ENCODE results near the gene ZDHHC14.
A peak's percentile ranks its signal among the peaks of the same experiment; 100 is the strongest.
"Not testable (repeated sequence)": the region's sequence is repeated elsewhere in the genome, so short reads cannot be mapped to it uniquely, and the experiment has no call there.

Gene ZDHHC14

GRCh38 chr6:157368359-157369049, 12.5 kb upstream of the ZDHHC14 start:
- Mint-ChIP-seq H3K27ac (no peak overlapping the region), H3K9me3 (no peaks in the 10 kb centered on the region), H3K27me3 (peaks cover 11% of the 10 kb centered on the region), H3K4me3 (peak overlapping the region; percentile 5), H3K36me3 (no peaks in the 10 kb centered on the region), H3K4me1 (peaks cover 14% of the 10 kb centered on the region)
- DNase-seq (ENCODE audit: low spot score in 2 of 2) (no peak), ATAC-seq (ENCODE audit: low read depth) (no peak)

- H3K9me3 Mint-ChIP-seq: no peaks in the 10 kb centered on the region
- H3K4me3 Mint-ChIP-seq: no peak overlapping the region
- H3K27ac Mint-ChIP-seq: no peak overlapping the region
- peaks cover 8% of the 10 kb centered on the region for H3K27me3 Mint-ChIP-seq
- H3K36me3 Mint-ChIP-seq: no peaks in the 10 kb centered on the region
- DNase-seq (ENCODE audit: low spot score in 2 of 2): no peak
- H3K4me1 Mint-ChIP-seq: peaks cover 14% of the 10 kb centered on the region
- no peak for ATAC-seq (ENCODE audit: low read depth)
These were observed 10.2 kb upstream of the ZDHHC14 start for GRCh38 chr6:157370755-157371154.

GRCh38 chr6:157372501-157373280, 8.3 kb upstream of the ZDHHC14 start:
- Mint-ChIP-seq H3K36me3 (peaks cover 3% of the 10 kb centered on the region), H3K27me3 (peaks cover 5% of the 10 kb centered on the region), H3K9me3 (no peaks in the 10 kb centered on the region), H3K27ac (no peak overlapping the region), H3K4me3 (no peak overlapping the region), H3K4me1 (peaks cover 22% of the 10 kb centered on the region)
- no peak for DNase-seq (ENCODE audit: low spot score in 2 of 2)
- ATAC-seq (ENCODE audit: low read depth): no peak

- Mint-ChIP-seq H3K4me3 (no peak overlapping the region), H3K27ac (no peak overlapping the region), H3K36me3 (peaks cover 3% of the 10 kb centered on the region), H3K4me1 (peaks cover 14% of the 10 kb centered on the region), H3K9me3 (no peaks in the 10 kb centered on the region), H3K27me3 (peaks cover 1% of the 10 kb centered on the region)
- ATAC-seq (ENCODE audit: low read depth) (no peak), DNase-seq (ENCODE audit: low spot score in 2 of 2) (no peak)
These were observed 6.0 kb upstream of the ZDHHC14 start for GRCh38 chr6:157374889-157375443.

DNA sequence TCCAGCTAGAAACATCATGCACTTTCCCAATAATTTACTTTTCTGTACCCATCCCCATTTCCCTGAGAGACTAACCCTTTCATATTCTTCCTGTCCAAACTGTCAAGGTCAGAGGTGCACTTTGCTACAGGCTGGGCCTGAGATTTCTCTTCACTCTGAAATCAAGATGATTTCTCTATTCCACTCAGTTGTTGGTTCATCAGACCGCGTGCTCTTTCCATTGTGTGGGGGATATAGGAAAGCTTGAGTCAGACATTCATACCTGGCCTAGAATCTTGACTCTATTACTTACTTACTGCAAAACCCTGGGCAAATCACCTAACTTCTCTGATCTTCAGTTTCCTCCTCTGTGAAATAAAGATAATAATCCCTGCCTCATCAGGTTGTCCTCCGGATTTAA, 4.7 kb upstream of the ZDHHC14 start:
- Mint-ChIP-seq H3K4me1 (peaks cover 14% of the 10 kb centered on the region), H3K36me3 (peaks cover 3% of the 10 kb centered on the region), H3K27ac (no peak overlapping the region)

DNA sequence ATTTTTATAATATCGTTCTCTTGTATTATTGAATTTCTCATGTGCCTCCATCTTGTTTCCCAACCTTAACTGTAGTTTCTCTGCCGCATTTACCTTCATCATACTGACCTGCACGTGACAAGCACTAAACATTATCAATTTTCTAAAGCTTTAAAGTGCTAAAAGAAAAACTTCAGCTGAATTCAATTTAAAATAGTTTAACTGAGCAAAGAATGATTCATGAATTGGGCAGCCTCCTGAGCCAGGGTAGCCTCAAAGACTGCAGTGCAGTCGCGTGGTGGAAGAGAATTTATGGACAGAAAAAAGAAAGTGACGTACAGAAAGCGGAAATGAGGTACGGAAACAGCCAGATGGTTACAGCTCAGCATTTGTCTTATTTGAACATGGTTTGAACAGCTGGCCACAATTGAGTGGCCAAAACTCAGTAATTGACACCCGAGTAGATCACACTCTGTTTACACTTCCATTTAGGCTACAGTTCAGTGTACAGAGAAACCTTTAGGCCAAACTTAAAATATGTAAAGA, 4.2 kb upstream of the ZDHHC14 start:
- Mint-ChIP-seq H3K27me3 (no peaks in the 10 kb centered on the region), H3K36me3 (peaks cover 3% of the 10 kb centered on the region), H3K27ac (no peak overlapping the region), H3K4me1 (peaks cover 14% of the 10 kb centered on the region), H3K4me3 (no peak overlapping the region), H3K9me3 (no peaks in the 10 kb centered on the region)
- ATAC-seq (ENCODE audit: low read depth) (no peak), DNase-seq (ENCODE audit: low spot score in 2 of 2) (no peak)

More for the DNA sequence above, 4.7 kb upstream of the ZDHHC14 start:
- DNase-seq (ENCODE audit: low spot score in 2 of 2): no peak
- Mint-ChIP-seq H3K9me3 (no peaks in the 10 kb centered on the region), H3K27me3 (no peaks in the 10 kb centered on the region), H3K4me3 (no peak overlapping the region)
- no peak for ATAC-seq (ENCODE audit: low read depth)

- no peaks in the 10 kb centered on the region for H3K27me3 Mint-ChIP-seq
- ATAC-seq (ENCODE audit: low read depth): peak; percentile 73
- peak overlapping the region; percentile 48 for H3K27ac Mint-ChIP-seq
- no peaks in the 10 kb centered on the region for H3K9me3 Mint-ChIP-seq
- peak; percentile 79 to 82 for DNase-seq (ENCODE audit: low spot score in 2 of 2)
- H3K4me1 Mint-ChIP-seq: peaks cover 32% of the 10 kb centered on the region
- H3K4me3 Mint-ChIP-seq: peak overlapping the region; percentile 84
- peaks cover 7% of the 10 kb centered on the region for H3K36me3 Mint-ChIP-seq
These were observed 1.1 kb upstream of the ZDHHC14 start for GRCh38 chr6:157379656-157380457.

GRCh38 chr6:157380458-157380778, 572 bp upstream of the ZDHHC14 start:
- Mint-ChIP-seq H3K36me3 (peaks cover 11% of the 10 kb centered on the region), H3K9me3 (no peaks in the 10 kb centered on the region), H3K4me3 (peak overlapping the region; percentile 84), H3K27me3 (no peaks in the 10 kb centered on the region), H3K27ac (peak overlapping the region; percentile 48), H3K4me1 (peaks cover 36% of the 10 kb centered on the region)
- no peak for ATAC-seq (ENCODE audit: low read depth)
- DNase-seq (ENCODE audit: low spot score in 2 of 2): no peak

- ATAC-seq (ENCODE audit: low read depth) (peak; percentile 33), DNase-seq (ENCODE audit: low spot score in 2 of 2) (peak; percentile 42 to 56)
- Mint-ChIP-seq H3K4me1 (peaks cover 35% of the 10 kb centered on the region), H3K27ac (peak overlapping the region; percentile 67), H3K36me3 (peaks cover 16% of the 10 kb centered on the region), H3K4me3 (peak overlapping the region; percentile 90), H3K27me3 (no peaks in the 10 kb centered on the region), H3K9me3 (no peaks in the 10 kb centered on the region)
These were observed 936 bp downstream of the ZDHHC14 start for GRCh38 chr6:157381631-157382621.

GRCh38 chr6:157382821-157383220, 1.8 kb downstream of the ZDHHC14 start:
- no peak for DNase-seq (ENCODE audit: low spot score in 2 of 2)
- H3K9me3 Mint-ChIP-seq: no peaks in the 10 kb centered on the region
- H3K4me3 Mint-ChIP-seq: peak overlapping the region; percentile 90
- peaks cover 13% of the 10 kb centered on the region for H3K36me3 Mint-ChIP-seq
- ATAC-seq (ENCODE audit: low read depth): no peak
- H3K27ac Mint-ChIP-seq: no peak overlapping the region
- peaks cover 34% of the 10 kb centered on the region for H3K4me1 Mint-ChIP-seq
- H3K27me3 Mint-ChIP-seq: no peaks in the 10 kb centered on the region

DNA sequence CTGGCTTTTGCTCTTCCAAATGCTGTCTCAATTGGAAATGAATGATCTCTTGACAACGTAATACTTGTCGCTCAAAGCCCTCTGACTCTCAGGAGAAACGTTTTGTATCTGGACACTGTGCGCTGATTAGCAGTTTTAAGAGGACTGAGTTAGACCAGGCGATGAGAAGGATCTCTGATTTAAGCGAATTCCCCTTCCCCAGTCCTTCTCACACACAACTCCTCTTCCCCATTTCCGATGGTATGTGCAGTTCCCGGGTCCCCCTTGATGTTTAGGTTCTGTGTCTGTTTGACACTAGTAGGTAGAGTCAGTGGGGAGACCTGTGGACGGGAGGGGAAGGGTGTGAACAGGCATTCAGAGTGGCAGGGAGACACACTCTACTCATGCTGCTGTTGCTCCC, 2.5 kb downstream of the ZDHHC14 start:
- Mint-ChIP-seq H3K36me3 (peaks cover 16% of the 10 kb centered on the region), H3K9me3 (no peaks in the 10 kb centered on the region), H3K27me3 (no peaks in the 10 kb centered on the region), H3K4me1 (peaks cover 34% of the 10 kb centered on the region), H3K4me3 (peak overlapping the region; percentile 74), H3K27ac (no peak overlapping the region)
- no peak for DNase-seq (ENCODE audit: low spot score in 2 of 2)
- ATAC-seq (ENCODE audit: low read depth): no peak

- H3K4me3 Mint-ChIP-seq; H3K9me3 Mint-ChIP-seq; DNase-seq (ENCODE audit: low spot score in 2 of 2); H3K27me3 Mint-ChIP-seq; ATAC-seq (ENCODE audit: low read depth): not testable (repeated sequence)
- Mint-ChIP-seq H3K36me3 (peaks cover 22% of the 10 kb centered on the region), H3K27ac (peak overlapping the region; percentile 14), H3K4me1 (peaks cover 31% of the 10 kb centered on the region)
These were observed 4.0 kb downstream of the ZDHHC14 start for GRCh38 chr6:157384962-157385361.

GRCh38 chr6:157385482-157385881, 4.5 kb downstream of the ZDHHC14 start:
- peaks cover 30% of the 10 kb centered on the region for H3K4me1 Mint-ChIP-seq
- peak overlapping the region; percentile 14 for H3K27ac Mint-ChIP-seq
- no peak for ATAC-seq (ENCODE audit: low read depth)
- no peak overlapping the region for H3K4me3 Mint-ChIP-seq
- H3K36me3 Mint-ChIP-seq: peaks cover 27% of the 10 kb centered on the region
- no peak for DNase-seq (ENCODE audit: low spot score in 2 of 2)
- no peaks in the 10 kb centered on the region for H3K27me3 Mint-ChIP-seq
- peaks cover 7% of the 10 kb centered on the region for H3K9me3 Mint-ChIP-seq
